PFSK-1 (cell line): ENCODE data around the gene MUC22.

Experiments used
- FOXP2 ChIP-seq: optimal IDR thresholded peaks from 2 replicates; pipeline ENCODE3; 2011; ENCODE audit warnings: borderline replicate concordance, control low read depth, inconsistent platforms; ENCODE audit not compliant: insufficient read depth; ENCODE audit errors: extremely low read length, extremely low read depth
- POLR2AphosphoS5 ChIP-seq: IDR thresholded peaks from 2 replicates; pipeline ENCODE4 v1.6.1; 2012; ENCODE audit warnings: low read depth, mild to moderate bottlenecking, control low read depth, low read length, moderate library complexity
- SIN3A ChIP-seq: IDR thresholded peaks from 2 replicates; pipeline ENCODE4 v1.6.1; 2012; ENCODE audit warnings: mild to moderate bottlenecking, low read length, moderate library complexity, borderline replicate concordance; ENCODE audit not compliant: insufficient read depth
- TF ChIP-seq, protein P1 (sequence below), 2 experiments: IDR thresholded peaks; 2 replicates each; pipeline versions ENCODE4 v1.6.1 to v1.8.0; 2011 to 2012; ENCODE audit warnings: low read depth in 2 of 2, low read length in 2 of 2, control low read depth in 1 of 2, inconsistent platforms in 1 of 2, mild to moderate bottlenecking in 1 of 2, moderate library complexity in 1 of 2; ENCODE audit not compliant: insufficient read depth in 1 of 2

DNA sequence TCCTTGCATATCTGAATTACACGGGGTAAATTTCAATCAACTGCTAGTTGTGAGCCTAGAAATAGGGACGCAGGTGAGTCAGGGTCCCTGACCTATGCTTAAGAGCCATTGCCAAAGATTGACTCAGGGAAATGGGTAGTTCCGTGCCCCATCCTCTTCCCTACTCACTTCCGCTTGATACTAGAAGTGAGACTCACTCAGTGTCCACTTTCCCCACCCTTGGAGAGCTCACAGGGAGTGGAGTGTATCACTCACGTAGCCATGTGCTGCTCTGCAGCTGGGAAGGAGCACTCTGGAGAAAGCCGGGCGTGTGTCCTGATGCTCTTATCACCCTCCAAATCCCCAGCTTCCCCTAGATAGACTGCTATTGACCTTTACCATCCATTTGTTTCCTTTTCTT lies 543 bp upstream of the MUC22 start:
- TF ChIP-seq POLR2AphosphoS5 (no peak), SIN3A (no peak), FOXP2 (no peak)
- TF ChIP-seq, protein P1, sequence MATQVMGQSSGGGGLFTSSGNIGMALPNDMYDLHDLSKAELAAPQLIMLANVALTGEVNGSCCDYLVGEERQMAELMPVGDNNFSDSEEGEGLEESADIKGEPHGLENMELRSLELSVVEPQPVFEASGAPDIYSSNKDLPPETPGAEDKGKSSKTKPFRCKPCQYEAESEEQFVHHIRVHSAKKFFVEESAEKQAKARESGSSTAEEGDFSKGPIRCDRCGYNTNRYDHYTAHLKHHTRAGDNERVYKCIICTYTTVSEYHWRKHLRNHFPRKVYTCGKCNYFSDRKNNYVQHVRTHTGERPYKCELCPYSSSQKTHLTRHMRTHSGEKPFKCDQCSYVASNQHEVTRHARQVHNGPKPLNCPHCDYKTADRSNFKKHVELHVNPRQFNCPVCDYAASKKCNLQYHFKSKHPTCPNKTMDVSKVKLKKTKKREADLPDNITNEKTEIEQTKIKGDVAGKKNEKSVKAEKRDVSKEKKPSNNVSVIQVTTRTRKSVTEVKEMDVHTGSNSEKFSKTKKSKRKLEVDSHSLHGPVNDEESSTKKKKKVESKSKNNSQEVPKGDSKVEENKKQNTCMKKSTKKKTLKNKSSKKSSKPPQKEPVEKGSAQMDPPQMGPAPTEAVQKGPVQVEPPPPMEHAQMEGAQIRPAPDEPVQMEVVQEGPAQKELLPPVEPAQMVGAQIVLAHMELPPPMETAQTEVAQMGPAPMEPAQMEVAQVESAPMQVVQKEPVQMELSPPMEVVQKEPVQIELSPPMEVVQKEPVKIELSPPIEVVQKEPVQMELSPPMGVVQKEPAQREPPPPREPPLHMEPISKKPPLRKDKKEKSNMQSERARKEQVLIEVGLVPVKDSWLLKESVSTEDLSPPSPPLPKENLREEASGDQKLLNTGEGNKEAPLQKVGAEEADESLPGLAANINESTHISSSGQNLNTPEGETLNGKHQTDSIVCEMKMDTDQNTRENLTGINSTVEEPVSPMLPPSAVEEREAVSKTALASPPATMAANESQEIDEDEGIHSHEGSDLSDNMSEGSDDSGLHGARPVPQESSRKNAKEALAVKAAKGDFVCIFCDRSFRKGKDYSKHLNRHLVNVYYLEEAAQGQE (IDR thresholded peaks at IDR 0.05; ENCODE audit: insufficient read depth in 1 of 2, low read depth in 2 of 2, low read length in 2 of 2): no peak
